Muscle layer of duodenum (tissue), 2 donors: Measurements from ENCODE around the gene SLC51A.
"Not testable (repeated sequence)": the region's sequence is repeated elsewhere in the genome, so short reads cannot be mapped to it uniquely, and the experiment has no call there.

ENCODE experiments used
- H3K27ac ChIP-seq: one replicate; pipeline ENCODE4 v1.7.0; 2013; ENCODE audit warnings: mild to moderate bottlenecking, low read length
- H3K27me3 ChIP-seq: one replicate; pipeline ENCODE4 v1.7.0; 2013; ENCODE audit warnings: low read depth, mild to moderate bottlenecking, control low read depth, low read length
- H3K36me3 ChIP-seq, 2 donors: one replicate each; pipeline ENCODE4 v1.7.0; 2013; ENCODE audit warnings: low read length in 2 of 2, control low read depth in 1 of 2, mild to moderate bottlenecking in 1 of 2; ENCODE audit not compliant: insufficient read depth in 2 of 2, control insufficient read depth in 1 of 2
- H3K4me1 ChIP-seq, 2 donors: one replicate each; pipeline ENCODE4 v1.7.0; 2013; ENCODE audit warnings: low read length in 2 of 2, mild to moderate bottlenecking in 2 of 2, control low read depth in 1 of 2, moderate library complexity in 1 of 2; ENCODE audit not compliant: insufficient read depth in 2 of 2, control insufficient read depth in 1 of 2
- H3K4me3 ChIP-seq, 2 donors: one replicate each; pipeline ENCODE4 v1.7.0; 2013; ENCODE audit warnings: low read length in 2 of 2, low read depth in 1 of 2, mild to moderate bottlenecking in 1 of 2
- H3K9me3 ChIP-seq, 2 donors: one replicate each; pipeline ENCODE4 v1.7.0; 2013; ENCODE audit warnings: low read length in 2 of 2, control low read depth in 1 of 2, mild to moderate bottlenecking in 1 of 2; ENCODE audit not compliant: control insufficient read depth in 1 of 2
- donor health status: healthy.

SLC51A gene

DNA sequence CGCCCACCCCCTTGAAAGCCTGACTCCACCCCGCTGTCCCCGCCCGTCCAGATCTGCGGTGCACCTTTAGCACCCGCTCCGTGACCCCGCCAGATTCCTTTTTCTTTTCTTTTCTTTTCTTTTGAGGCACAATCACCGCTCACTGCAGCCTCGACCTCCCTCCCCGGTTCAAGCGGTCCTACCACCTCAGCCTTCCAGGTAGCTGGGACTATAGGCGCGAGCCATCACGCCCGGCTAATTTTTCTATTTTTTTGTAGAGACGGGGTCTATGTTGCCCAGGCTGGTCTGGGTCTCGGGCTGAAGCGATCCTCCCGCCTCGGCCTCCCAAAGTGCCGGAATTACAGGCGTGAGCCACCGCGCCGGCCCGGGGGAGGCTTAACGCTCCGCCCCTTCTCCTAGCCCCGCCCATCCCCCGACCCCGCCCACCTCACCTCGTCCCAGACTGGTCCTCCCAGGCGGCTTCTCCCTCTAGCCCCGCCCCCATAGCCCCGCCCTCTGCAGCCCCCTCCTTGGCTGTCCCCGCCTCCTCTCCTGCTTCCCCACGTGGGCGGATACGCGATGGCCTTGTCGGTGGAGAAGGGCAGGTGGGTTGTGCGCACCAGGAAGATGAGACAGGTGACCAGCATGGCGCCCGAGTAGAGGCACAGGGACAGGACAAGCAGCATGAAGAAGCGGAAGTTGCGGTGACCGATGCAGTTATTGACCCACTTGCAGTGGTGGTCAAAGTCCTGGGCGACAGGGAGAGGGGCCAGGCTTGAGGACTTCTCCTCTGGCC, 8.3 kb upstream of the SLC51A start:
- no peak overlapping the region for H3K27ac ChIP-seq
- H3K27me3 ChIP-seq, result no peaks in the 10 kb centered on the region
- H3K36me3 ChIP-seq, result no peaks in the 10 kb centered on the region
- H3K4me1 ChIP-seq, result peaks cover 0 to 4% of the 10 kb centered on the region in 2 donors
- no peaks in the 10 kb centered on the region for H3K9me3 ChIP-seq
- peak overlapping the region in 1 of 2 donors; percentile 54 for H3K4me3 ChIP-seq

DNA sequence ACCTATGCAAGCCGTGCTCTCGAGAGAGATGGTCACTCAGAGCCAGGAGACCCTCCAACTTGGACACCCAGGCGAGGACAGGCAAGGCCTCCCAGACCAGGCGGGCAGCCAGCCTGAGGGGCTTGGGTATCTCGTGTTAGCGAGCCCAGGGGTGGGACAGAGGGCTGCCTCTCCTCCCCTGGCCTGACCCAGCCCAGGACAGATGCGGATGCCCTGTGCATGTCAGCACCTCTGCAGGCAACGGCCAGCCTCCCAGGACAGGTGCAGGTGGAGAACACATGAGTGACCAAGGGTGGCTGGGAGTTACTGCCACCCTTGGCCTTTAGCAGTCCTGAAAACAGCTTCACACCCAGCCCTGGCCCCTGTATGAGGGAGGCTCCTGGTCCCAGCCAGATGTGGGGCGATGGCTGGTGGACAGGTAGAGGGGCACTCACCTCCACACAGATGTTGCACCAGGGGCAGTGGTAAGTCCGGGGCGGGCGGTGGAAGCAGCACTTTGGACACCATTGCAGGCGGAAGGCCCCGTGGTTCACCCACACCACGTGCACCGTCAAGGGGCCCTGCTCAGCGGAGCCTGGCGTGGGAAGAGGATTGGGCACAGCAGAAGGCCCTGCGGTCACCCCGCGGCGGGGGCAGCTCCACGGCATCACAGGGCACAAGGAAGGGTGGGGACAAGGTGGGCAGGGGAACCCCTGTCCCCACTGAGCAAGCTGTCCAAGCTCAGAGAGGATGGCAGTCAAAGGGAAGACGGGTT, 7.2 kb upstream of the SLC51A start:
- Histone ChIP-seq H3K36me3 (no peaks in the 10 kb centered on the region), H3K27ac (no peak overlapping the region), H3K27me3 (no peaks in the 10 kb centered on the region), H3K9me3 (no peaks in the 10 kb centered on the region), H3K4me3 (no peak overlapping the region), H3K4me1 (peaks cover 0 to 4% of the 10 kb centered on the region in 2 donors)

GRCh38 chr3:196209944-196210672, 6.2 kb upstream of the SLC51A start:
- H3K27me3 ChIP-seq, H3K9me3 ChIP-seq, H3K4me3 ChIP-seq, H3K4me1 ChIP-seq, H3K27ac ChIP-seq, H3K36me3 ChIP-seq: not testable (repeated sequence)

GRCh38 chr3:196210673-196211556, 5.4 kb upstream of the SLC51A start, which contains the start of gene ZDHHC19:
Gene ZDHHC19 (minus strand): TSS chr3:196211400. CDS start chr3:196211315, 85 bp downstream.
- Histone ChIP-seq H3K27ac (no peak within 1 kb of the TSS), H3K27me3 (no peaks in the 10 kb centered on the region), H3K4me3 (no peak within 1 kb of the TSS), H3K4me1 (peaks cover 0 to 4% of the 10 kb centered on the region in 2 donors), H3K9me3 (no peaks in the 10 kb centered on the region), H3K36me3 (no peaks in the 10 kb centered on the region)

- Histone ChIP-seq H3K9me3 (no peaks in the 10 kb centered on the region), H3K27me3 (no peaks in the 10 kb centered on the region), H3K27ac (no peak overlapping the region), H3K4me1 (peaks cover 5 to 9% of the 10 kb centered on the region in 2 donors), H3K36me3 (no peaks in the 10 kb centered on the region), H3K4me3 (no peak overlapping the region)
Observed at GRCh38 chr3:196214783-196215441, 1.4 kb upstream of the SLC51A start.

DNA sequence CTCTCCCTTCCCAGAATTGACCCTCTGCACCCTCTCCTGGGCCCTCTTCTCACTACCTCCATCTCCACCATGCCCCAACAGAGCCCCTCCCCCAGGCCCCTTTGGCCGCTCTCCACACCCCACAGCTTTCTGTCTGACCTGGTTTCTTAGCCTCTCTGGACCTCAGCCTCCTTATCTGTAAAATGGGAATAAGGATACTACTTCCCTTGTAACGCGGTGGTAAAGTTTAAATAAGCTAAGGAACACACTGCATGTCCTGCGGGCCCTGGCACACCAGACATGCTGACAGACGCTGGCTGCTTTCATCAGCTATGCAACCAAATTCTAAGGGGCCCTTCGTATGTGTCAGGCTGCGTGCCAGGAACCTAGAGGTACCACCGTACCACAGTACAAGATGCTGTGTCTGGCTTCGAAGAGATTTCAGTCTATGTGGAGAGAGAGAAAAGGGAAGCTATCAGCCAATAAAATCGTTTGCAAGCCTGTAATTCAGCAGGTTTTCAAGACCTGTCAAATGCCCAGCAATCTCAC, 777 bp upstream of the SLC51A start:
- no peak overlapping the region for H3K27ac ChIP-seq
- H3K4me1 ChIP-seq, result peaks cover 5 to 10% of the 10 kb centered on the region in 2 donors
- H3K9me3 ChIP-seq, result no peaks in the 10 kb centered on the region

DNA sequence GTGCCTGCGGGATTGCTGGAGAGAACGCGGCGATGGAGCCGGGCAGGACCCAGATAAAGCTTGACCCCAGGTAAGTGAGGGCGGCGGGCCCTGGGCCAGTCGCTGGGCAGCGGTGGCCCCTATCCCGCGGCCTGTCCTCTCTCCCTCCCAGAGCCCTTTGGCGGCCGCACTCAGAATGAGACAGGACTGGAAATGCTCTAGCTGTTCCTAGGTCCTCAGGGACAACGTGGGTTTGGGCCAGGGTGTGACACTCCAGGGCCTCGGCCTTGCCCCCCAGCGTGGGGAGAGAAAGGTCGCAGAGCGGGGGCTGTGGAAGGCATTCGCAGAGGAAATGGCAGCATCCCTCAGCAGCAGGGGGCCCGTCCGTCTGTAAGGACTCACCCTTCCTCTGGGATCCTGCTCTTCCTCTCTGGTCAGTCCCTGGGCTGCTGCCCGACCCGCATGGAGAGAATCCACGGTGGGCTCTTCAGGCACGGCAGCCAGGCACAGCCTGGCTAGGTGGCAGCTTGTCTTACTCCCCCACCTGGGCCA, 412 bp downstream of the SLC51A start:
- H3K36me3 ChIP-seq, result no peaks in the 10 kb centered on the region
- no peak overlapping the region for H3K4me3 ChIP-seq
- H3K4me1 ChIP-seq, result peaks cover 5 to 10% of the 10 kb centered on the region in 2 donors
- no peak overlapping the region for H3K27ac ChIP-seq
- H3K9me3 ChIP-seq, result no peaks in the 10 kb centered on the region
- no peaks in the 10 kb centered on the region for H3K27me3 ChIP-seq

More for the DNA sequence above, 777 bp upstream of the SLC51A start:
- no peak overlapping the region for H3K4me3 ChIP-seq
- H3K36me3 ChIP-seq, result no peaks in the 10 kb centered on the region
- H3K27me3 ChIP-seq, result no peaks in the 10 kb centered on the region

DNA sequence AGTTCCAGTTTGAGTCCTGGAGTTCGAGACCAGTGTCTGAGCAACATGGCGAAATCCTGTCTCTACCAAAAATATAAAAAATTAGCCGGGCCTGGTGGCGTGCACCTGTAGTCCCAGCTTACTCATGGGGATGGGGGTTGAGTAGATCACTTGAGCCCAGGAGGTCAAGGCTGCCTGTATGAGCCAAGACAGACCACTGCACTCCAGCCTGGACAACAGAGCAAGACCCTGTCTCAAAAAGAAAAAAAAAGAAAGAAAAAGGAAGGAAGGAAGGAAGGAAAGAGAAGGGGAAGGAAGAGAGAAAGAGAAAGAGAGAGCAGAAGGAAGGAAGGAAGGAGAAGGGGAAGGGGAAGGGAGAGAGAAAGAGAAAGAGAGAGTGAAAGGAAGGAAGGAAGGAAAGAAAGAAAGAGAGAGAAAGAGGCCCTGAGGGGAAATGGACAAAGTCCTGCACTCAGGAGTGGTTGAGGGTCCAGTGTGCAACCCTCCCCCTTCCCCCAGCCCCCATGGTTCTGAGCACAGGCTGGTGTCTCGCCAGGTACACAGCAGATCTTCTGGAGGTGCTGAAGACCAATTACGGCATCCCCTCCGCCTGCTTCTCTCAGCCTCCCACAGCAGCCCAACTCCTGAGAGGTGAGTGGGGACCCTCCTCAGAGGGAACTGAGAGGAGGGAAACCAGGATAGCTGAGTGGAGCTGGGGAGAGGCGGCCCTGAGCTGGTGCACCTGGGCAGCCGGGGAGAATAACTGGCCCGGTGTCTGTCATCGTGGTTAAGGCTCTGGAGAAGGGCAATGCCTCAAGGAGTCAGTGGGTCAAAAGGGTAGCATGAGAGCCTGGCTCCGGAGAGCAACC, 1.2 kb downstream of the SLC51A start:
- no peaks in the 10 kb centered on the region for H3K36me3 ChIP-seq
- H3K4me3 ChIP-seq, result no peak overlapping the region
- H3K4me1 ChIP-seq, result peaks cover 5 to 10% of the 10 kb centered on the region in 2 donors
- no peak overlapping the region for H3K27ac ChIP-seq
- H3K27me3 ChIP-seq, result no peaks in the 10 kb centered on the region
- no peaks in the 10 kb centered on the region for H3K9me3 ChIP-seq

- no peaks in the 10 kb centered on the region for H3K9me3 ChIP-seq
- no peak overlapping the region for H3K4me3 ChIP-seq
- peaks cover 5 to 10% of the 10 kb centered on the region in 2 donors for H3K4me1 ChIP-seq
- H3K27ac ChIP-seq, result no peak overlapping the region
- no peaks in the 10 kb centered on the region for H3K27me3 ChIP-seq
- H3K36me3 ChIP-seq, result no peaks in the 10 kb centered on the region
Observed at GRCh38 chr3:196218155-196218712, 1.9 kb downstream of the SLC51A start.
